ENCODE data around the gene ZNF688.
"Not testable (repeated sequence)": the region's sequence is repeated elsewhere in the genome, so short reads cannot be mapped to it uniquely, and the experiment has no call there.

The ZNF688 gene

GRCh38 chr16:30555315-30556124 is 16.0 kb downstream of the ZNF688 start:
- DNase-seq, result no peak

- DNase-seq, result no peak
These were observed 16.8 kb downstream of the ZNF688 start for GRCh38 chr16:30554557-30555314.

GRCh38 chr16:30553393-30553899 is 18.1 kb downstream of the ZNF688 start:
- DNase-seq, result no peak

GRCh38 chr16:30552956-30553355 is 18.6 kb downstream of the ZNF688 start:
- DNase-seq, result no peak

GRCh38 chr16:30551781-30552180 is 19.7 kb downstream of the ZNF688 start:
- DNase-seq, result no peak

GRCh38 chr16:30548416-30549253 is 22.9 kb downstream of the ZNF688 start:
- DNase-seq, result no peak

- DNase-seq, result no peak
These were observed 25.4 kb downstream of the ZNF688 start for GRCh38 chr16:30546115-30546514.

GRCh38 chr16:30543067-30543466 is 28.4 kb downstream of the ZNF688 start:
- DNase-seq, result no peak

GRCh38 chr16:30541502-30542329 is 29.8 kb downstream of the ZNF688 start:
- DNase-seq, result no peak

GRCh38 chr16:30540916-30541464 is 30.5 kb downstream of the ZNF688 start:
- DNase-seq, result not testable (repeated sequence)

- not testable (repeated sequence) for DNase-seq
These were observed 31.5 kb downstream of the ZNF688 start for GRCh38 chr16:30539986-30540526.

GRCh38 chr16:30539000-30539964 is 32.2 kb downstream of the ZNF688 start:
- DNase-seq, result no peak

GRCh38 chr16:30536391-30537024 is 35.0 kb downstream of the ZNF688 start:
- DNase-seq, result not testable (repeated sequence)

GRCh38 chr16:30535777-30536190 is 35.7 kb downstream of the ZNF688 start:
- no peak for DNase-seq

- no peak for DNase-seq
These were observed 36.3 kb downstream of the ZNF688 start for GRCh38 chr16:30535106-30535776.

- peak; percentile 80 for DNase-seq
These were observed 37.0 kb downstream of the ZNF688 start, which contains the start of gene ZNF747 for GRCh38 chr16:30534368-30535105. TSS of gene ZNF747 (minus strand) at chr16:30534858. CDS start at chr16:30534679, 179 bp downstream.

- DNase-seq, result no peak
These were observed 37.7 kb downstream of the ZNF688 start for GRCh38 chr16:30533748-30534367.

- DNase-seq, result no peak
These were observed 38.4 kb downstream of the ZNF688 start for GRCh38 chr16:30533146-30533522.

Data from activated gamma-delta T cell (primary cell).